ENCODE measurements around the gene RBMS3.

Gene RBMS3

GRCh38 chr3:29514170-29514569, 233.3 kb downstream of the RBMS3 start:
- no peak overlapping the region for H3K4me3 ChIP-seq (replicated peaks; ENCODE audit: low read depth, low read length)

DNA sequence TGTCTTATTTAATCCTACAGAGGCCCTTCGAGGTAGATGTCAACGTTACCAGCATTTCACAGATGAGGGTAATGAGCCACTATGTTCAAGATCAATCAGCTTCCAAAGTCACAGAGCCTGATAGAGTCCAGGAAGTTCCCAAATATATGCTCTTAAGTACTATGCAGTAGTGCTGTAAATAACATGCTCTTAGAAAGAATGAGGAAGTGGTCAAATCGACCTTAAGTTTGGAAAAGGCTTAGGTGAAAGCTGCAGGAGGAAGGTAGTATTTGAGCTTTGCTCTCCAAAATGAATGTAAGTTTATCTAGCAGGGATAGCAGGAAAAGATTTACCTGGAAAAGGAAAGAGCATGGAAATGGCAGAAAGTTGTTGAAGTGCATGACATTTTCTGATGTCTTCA, 234.0 kb downstream of the RBMS3 start:
- no peak for TF ChIP-seq CTCF (IDR thresholded peaks at IDR 0.05; ENCODE audit: insufficient read depth, low read length, poor library complexity, severe bottlenecking)

More at GRCh38 chr3:29514170-29514569, 233.3 kb downstream of the RBMS3 start:
- Histone ChIP-seq H3K36me3 (ENCODE audit: control insufficient read depth, insufficient read depth, low read length) (no peaks in the 10 kb centered on the region), H3K27me3 (replicated peaks; ENCODE audit: control insufficient read depth, insufficient read depth, low read length) (no peaks in the 10 kb centered on the region)
- no peak for DNase-seq (ENCODE audit: extremely low read depth, insufficient read length)
- TF ChIP-seq CTCF (IDR thresholded peaks at IDR 0.05; ENCODE audit: insufficient read depth, low read length, poor library complexity, severe bottlenecking): no peak

GRCh38 chr3:29515451-29515850, 234.6 kb downstream of the RBMS3 start:
- Histone ChIP-seq H3K36me3 (ENCODE audit: control insufficient read depth, insufficient read depth, low read length) (no peaks in the 10 kb centered on the region), H3K27me3 (replicated peaks; ENCODE audit: control insufficient read depth, insufficient read depth, low read length) (no peaks in the 10 kb centered on the region), H3K4me3 (replicated peaks; ENCODE audit: low read depth, low read length) (no peak overlapping the region)
- peak; percentile 6 for DNase-seq (ENCODE audit: extremely low read depth, insufficient read length)
- no peak for TF ChIP-seq CTCF (IDR thresholded peaks at IDR 0.05; ENCODE audit: insufficient read depth, low read length, poor library complexity, severe bottlenecking)

More for the DNA sequence above, 234.0 kb downstream of the RBMS3 start:
- DNase-seq (ENCODE audit: extremely low read depth, insufficient read length): no peak
- Histone ChIP-seq H3K36me3 (ENCODE audit: control insufficient read depth, insufficient read depth, low read length) (no peaks in the 10 kb centered on the region), H3K27me3 (replicated peaks; ENCODE audit: control insufficient read depth, insufficient read depth, low read length) (no peaks in the 10 kb centered on the region), H3K4me3 (replicated peaks; ENCODE audit: low read depth, low read length) (no peak overlapping the region)

- TF ChIP-seq CTCF (IDR thresholded peaks at IDR 0.05; ENCODE audit: insufficient read depth, low read length, poor library complexity, severe bottlenecking): no peak
- Histone ChIP-seq H3K27me3 (replicated peaks; ENCODE audit: control insufficient read depth, insufficient read depth, low read length) (no peaks in the 10 kb centered on the region), H3K4me3 (replicated peaks; ENCODE audit: low read depth, low read length) (no peak overlapping the region), H3K36me3 (ENCODE audit: control insufficient read depth, insufficient read depth, low read length) (no peaks in the 10 kb centered on the region)
- no peak for DNase-seq (ENCODE audit: extremely low read depth, insufficient read length)
Measured at GRCh38 chr3:29516164-29516563, 235.3 kb downstream of the RBMS3 start.

GRCh38 chr3:29520764-29521163, 239.9 kb downstream of the RBMS3 start:
- Histone ChIP-seq H3K27me3 (replicated peaks; ENCODE audit: control insufficient read depth, insufficient read depth, low read length) (no peaks in the 10 kb centered on the region), H3K4me3 (replicated peaks; ENCODE audit: low read depth, low read length) (no peak overlapping the region), H3K36me3 (ENCODE audit: control insufficient read depth, insufficient read depth, low read length) (no peaks in the 10 kb centered on the region)
- TF ChIP-seq CTCF (IDR thresholded peaks at IDR 0.05; ENCODE audit: insufficient read depth, low read length, poor library complexity, severe bottlenecking): no peak
- no peak for DNase-seq (ENCODE audit: extremely low read depth, insufficient read length)

DNA sequence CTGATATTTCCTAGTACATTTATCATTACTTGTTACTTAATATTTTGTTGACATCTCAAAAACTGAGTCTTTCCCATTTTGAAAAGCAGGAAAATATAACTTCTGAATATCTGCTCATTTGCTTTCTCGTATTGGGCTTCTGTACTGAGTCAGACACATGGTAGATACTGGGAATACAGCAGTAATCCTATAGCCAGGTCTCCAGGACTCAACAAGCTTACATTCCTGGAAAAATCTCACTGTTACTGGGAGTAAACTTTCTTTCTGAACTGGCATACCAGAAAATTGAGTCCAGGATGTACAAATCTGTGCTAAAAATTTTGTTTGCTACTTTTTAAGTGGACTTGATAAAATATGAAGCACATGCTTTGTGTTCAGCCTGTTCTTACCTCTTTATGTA, 240.4 kb downstream of the RBMS3 start:
- no peak for DNase-seq (ENCODE audit: extremely low read depth, insufficient read length)
- no peaks in the 10 kb centered on the region for H3K36me3 ChIP-seq (ENCODE audit: control insufficient read depth, insufficient read depth, low read length)
- TF ChIP-seq CTCF (IDR thresholded peaks at IDR 0.05; ENCODE audit: insufficient read depth, low read length, poor library complexity, severe bottlenecking): no peak
- no peak overlapping the region for H3K4me3 ChIP-seq (replicated peaks; ENCODE audit: low read depth, low read length)
- no peaks in the 10 kb centered on the region for H3K27me3 ChIP-seq (replicated peaks; ENCODE audit: control insufficient read depth, insufficient read depth, low read length)
